Neural cell (in vitro differentiated cells): ENCODE data around the gene ADRA1B. TPM values are rescaled to one million over a fixed set of nuclear protein-coding genes. Genes with fewer than 3 reads are reported as not detected.

Experiments
- H2AFZ ChIP-seq: fragments of 200-600, 300-800 bp; sonication (generic), shearing (Covaris generic); 2 replicates; pipeline ENCODE4 v1.6.0; 2014; ENCODE audit warnings: low read depth, mild to moderate bottlenecking, antibody characterized with exemption, low read length, moderate library complexity
- H3F3A ChIP-seq: fragments of 200-600 bp; shearing (Covaris generic); 2 replicates; pipeline ENCODE4 v1.6.1; 2016; ENCODE audit warnings: mild to moderate bottlenecking, moderate library complexity, mixed read lengths, antibody characterized with exemption, low read length; ENCODE audit not compliant: insufficient read depth, poor library complexity, severe bottlenecking
- H3K27ac ChIP-seq: fragments of 200-600, 300-800 bp; sonication (generic), shearing (Covaris generic); 2 replicates; pipeline ENCODE4 v1.5.1; 2014; ENCODE audit warnings: mild to moderate bottlenecking, low read length, moderate library complexity
- H3K27me3 ChIP-seq: fragments of 300-800, 200-600 bp; sonication (generic), shearing (Covaris generic); 2 replicates; pipeline ENCODE4 v1.6.0; 2014; ENCODE audit warnings: mild to moderate bottlenecking, low read depth, low read length, moderate library complexity; ENCODE audit not compliant: insufficient read depth
- H3K36me3 ChIP-seq: fragments of 300-800, 200-600 bp; sonication (generic), shearing (Covaris generic); 2 replicates; pipeline ENCODE4 v1.5.1; 2014; ENCODE audit warnings: mild to moderate bottlenecking, antibody characterized with exemption, low read length, moderate library complexity; ENCODE audit not compliant: insufficient read depth
- H3K4me2 ChIP-seq: fragments of 300-800, 200-600 bp; sonication (generic), shearing (Covaris generic); 2 replicates; pipeline ENCODE4 v1.6.0; 2014; ENCODE audit warnings: mild to moderate bottlenecking, low read length
- H3K4me3 ChIP-seq: fragments of 300-800, 200-600 bp; sonication (generic), shearing (Covaris generic); 2 replicates; pipeline ENCODE4 v1.5.1; 2014; ENCODE audit warnings: mild to moderate bottlenecking, low read length, moderate library complexity
- H3K79me2 ChIP-seq: fragments of 200-600 bp; shearing (Covaris generic); replicated peaks from 2 replicates; pipeline ENCODE4 v1.6.0; 2014; ENCODE audit warnings: mild to moderate bottlenecking, low read length, moderate library complexity; ENCODE audit not compliant: insufficient read depth
- H3K9ac ChIP-seq: fragments of 300-800, 200-600 bp; sonication (generic), shearing (Covaris generic); 2 replicates; pipeline ENCODE4 v1.6.1; 2016; ENCODE audit warnings: mild to moderate bottlenecking, low read length, mixed read lengths
- H3K9me2 ChIP-seq: fragments of 200-600 bp; shearing (Covaris generic); 2 replicates; pipeline ENCODE4 v1.6.1; 2016; ENCODE audit warnings: mild to moderate bottlenecking, low read length, mixed read lengths; ENCODE audit not compliant: insufficient read depth
- H3K9me3 ChIP-seq: fragments of 200-600, 300-800 bp; sonication (generic), shearing (Covaris generic); 2 replicates; pipeline ENCODE4 v1.6.1; 2016; ENCODE audit warnings: mild to moderate bottlenecking, mixed run types, low read length, moderate library complexity, mixed read lengths
- H4K20me1 ChIP-seq: fragments of 200-600 bp; shearing (Covaris generic); 2 replicates; pipeline ENCODE4 v1.6.1; 2016; ENCODE audit warnings: mild to moderate bottlenecking, mixed run types; ENCODE audit not compliant: insufficient read depth
- EP300 ChIP-seq: fragments of 450-650 bp; conservative IDR thresholded peaks from 2 replicates; pipeline ENCODE4 v1.6.1; 2014; ENCODE audit warnings: antibody characterized with exemption, mild to moderate bottlenecking, moderate library complexity; ENCODE audit not compliant: poor library complexity, severe bottlenecking
- EZH2 ChIP-seq: fragments of 200-600, 300-800 bp; shearing (Covaris generic), sonication (generic); IDR thresholded peaks from 2 replicates; pipeline ENCODE4 v1.6.1; 2014; ENCODE audit warnings: antibody characterized with exemption, low read length, borderline replicate concordance, mild to moderate bottlenecking; ENCODE audit not compliant: insufficient read depth, poor library complexity, severe bottlenecking
- MXI1 ChIP-seq: fragments of 450-650 bp; conservative IDR thresholded peaks from 2 replicates; pipeline ENCODE4 v1.6.1; 2014; ENCODE audit warnings: antibody characterized with exemption, mild to moderate bottlenecking; ENCODE audit not compliant: poor library complexity, severe bottlenecking
- POLR2AphosphoS5 ChIP-seq: IDR thresholded peaks from 2 replicates; pipeline ENCODE4 v1.6.1; 2012
- RAD21 ChIP-seq: fragments of 450-650 bp; conservative IDR thresholded peaks from 2 replicates; pipeline ENCODE4 v1.6.1; 2014; ENCODE audit warnings: antibody characterized with exemption, mild to moderate bottlenecking, moderate library complexity
- SMC3 ChIP-seq: fragments of 450-650 bp; conservative IDR thresholded peaks from 2 replicates; pipeline ENCODE4 v1.6.1; 2014; ENCODE audit warnings: antibody characterized with exemption, mild to moderate bottlenecking, moderate library complexity; ENCODE audit not compliant: poor library complexity
- TAF1 ChIP-seq: IDR thresholded peaks from 2 replicates; pipeline ENCODE4 v1.6.1; 2012; ENCODE audit warnings: low read depth
- polyA plus RNA-seq: library from polyadenylated mRNA; depleted of rRNA; stranded (reverse); fragments of >200 nt; gene quantifications from 2 replicates; pipeline ENCODE4 v1.2.3, GENCODE V29; 2014
- TF ChIP-seq, protein P1 (sequence below): IDR thresholded peaks from 2 replicates; pipeline ENCODE4 v1.6.1; 2012; ENCODE audit warnings: borderline replicate concordance
- TF ChIP-seq, protein P2 (sequence below): fragments of 450-650 bp; IDR thresholded peaks from 2 replicates; pipeline ENCODE4 v1.5.1; 2014; ENCODE audit warnings: antibody characterized with exemption, mild to moderate bottlenecking, moderate library complexity; ENCODE audit not compliant: poor library complexity, severe bottlenecking

Gene ADRA1B
- polyA plus RNA-seq, 1 donor from 2014 or later, result 1.1 TPM

DNA sequence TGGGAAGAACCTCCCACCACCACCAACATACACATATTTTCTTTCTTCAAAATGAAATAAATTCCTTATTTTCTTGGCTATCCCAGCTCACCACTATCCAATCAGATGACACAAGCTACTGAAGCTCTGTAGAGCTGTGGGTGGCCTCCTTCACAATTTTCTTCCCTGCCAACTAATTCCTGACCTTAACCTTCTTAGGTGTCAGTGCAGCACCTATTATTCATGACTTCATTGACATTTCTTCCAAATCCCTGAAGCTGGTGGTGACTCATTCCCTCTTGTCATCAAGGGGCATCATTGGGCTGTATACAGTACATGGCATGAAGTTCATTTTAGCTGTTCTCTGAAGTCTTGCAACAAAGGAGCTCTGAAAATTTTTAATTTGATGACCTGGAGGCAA is 42.0 kb upstream of the ADRA1B start:
- Histone ChIP-seq H4K20me1 (no peaks in the 10 kb centered on the region), H3F3A (no peaks in the 10 kb centered on the region), H3K9me2 (no peaks in the 10 kb centered on the region), H3K9ac (no peak overlapping the region), H3K4me3 (no peak overlapping the region), H3K9me3 (no peaks in the 10 kb centered on the region), H3K79me2 (no peaks in the 10 kb centered on the region), H3K36me3 (no peaks in the 10 kb centered on the region), H3K27me3 (no peaks in the 10 kb centered on the region), H3K27ac (no peak overlapping the region), H2AFZ (no peak overlapping the region), H3K4me2 (no peak overlapping the region)
- TF ChIP-seq POLR2AphosphoS5 (no peak), RAD21 (no peak), TAF1 (no peak), EP300 (no peak), EZH2 (no peak), SMC3 (no peak), MXI1 (no peak)
- TF ChIP-seq, protein P1, sequence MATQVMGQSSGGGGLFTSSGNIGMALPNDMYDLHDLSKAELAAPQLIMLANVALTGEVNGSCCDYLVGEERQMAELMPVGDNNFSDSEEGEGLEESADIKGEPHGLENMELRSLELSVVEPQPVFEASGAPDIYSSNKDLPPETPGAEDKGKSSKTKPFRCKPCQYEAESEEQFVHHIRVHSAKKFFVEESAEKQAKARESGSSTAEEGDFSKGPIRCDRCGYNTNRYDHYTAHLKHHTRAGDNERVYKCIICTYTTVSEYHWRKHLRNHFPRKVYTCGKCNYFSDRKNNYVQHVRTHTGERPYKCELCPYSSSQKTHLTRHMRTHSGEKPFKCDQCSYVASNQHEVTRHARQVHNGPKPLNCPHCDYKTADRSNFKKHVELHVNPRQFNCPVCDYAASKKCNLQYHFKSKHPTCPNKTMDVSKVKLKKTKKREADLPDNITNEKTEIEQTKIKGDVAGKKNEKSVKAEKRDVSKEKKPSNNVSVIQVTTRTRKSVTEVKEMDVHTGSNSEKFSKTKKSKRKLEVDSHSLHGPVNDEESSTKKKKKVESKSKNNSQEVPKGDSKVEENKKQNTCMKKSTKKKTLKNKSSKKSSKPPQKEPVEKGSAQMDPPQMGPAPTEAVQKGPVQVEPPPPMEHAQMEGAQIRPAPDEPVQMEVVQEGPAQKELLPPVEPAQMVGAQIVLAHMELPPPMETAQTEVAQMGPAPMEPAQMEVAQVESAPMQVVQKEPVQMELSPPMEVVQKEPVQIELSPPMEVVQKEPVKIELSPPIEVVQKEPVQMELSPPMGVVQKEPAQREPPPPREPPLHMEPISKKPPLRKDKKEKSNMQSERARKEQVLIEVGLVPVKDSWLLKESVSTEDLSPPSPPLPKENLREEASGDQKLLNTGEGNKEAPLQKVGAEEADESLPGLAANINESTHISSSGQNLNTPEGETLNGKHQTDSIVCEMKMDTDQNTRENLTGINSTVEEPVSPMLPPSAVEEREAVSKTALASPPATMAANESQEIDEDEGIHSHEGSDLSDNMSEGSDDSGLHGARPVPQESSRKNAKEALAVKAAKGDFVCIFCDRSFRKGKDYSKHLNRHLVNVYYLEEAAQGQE, result no peak
- TF ChIP-seq, protein P2, sequence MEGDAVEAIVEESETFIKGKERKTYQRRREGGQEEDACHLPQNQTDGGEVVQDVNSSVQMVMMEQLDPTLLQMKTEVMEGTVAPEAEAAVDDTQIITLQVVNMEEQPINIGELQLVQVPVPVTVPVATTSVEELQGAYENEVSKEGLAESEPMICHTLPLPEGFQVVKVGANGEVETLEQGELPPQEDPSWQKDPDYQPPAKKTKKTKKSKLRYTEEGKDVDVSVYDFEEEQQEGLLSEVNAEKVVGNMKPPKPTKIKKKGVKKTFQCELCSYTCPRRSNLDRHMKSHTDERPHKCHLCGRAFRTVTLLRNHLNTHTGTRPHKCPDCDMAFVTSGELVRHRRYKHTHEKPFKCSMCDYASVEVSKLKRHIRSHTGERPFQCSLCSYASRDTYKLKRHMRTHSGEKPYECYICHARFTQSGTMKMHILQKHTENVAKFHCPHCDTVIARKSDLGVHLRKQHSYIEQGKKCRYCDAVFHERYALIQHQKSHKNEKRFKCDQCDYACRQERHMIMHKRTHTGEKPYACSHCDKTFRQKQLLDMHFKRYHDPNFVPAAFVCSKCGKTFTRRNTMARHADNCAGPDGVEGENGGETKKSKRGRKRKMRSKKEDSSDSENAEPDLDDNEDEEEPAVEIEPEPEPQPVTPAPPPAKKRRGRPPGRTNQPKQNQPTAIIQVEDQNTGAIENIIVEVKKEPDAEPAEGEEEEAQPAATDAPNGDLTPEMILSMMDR, result no peak

DNA sequence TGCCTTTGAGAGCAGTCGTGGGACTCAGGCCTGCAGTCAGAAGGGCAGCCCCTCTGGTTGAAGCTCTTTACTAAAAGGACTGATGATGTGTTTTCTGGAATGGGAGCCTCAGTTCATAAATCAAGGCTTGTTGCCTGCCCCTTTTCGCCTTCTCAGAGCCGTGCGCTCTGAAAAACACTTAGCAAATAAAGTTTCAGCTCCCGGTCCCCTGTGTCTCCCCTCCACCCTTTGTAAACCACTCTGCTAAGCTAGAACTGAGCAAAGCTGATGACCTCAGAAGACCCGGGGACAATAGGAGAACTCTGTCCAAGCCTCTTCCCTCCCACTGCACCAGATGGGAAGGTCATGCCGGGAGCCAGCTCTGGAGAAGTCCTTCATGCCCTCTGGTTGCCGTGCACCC is 39.3 kb upstream of the ADRA1B start:
- Histone ChIP-seq H3K4me2 (no peak overlapping the region), H3K36me3 (no peaks in the 10 kb centered on the region), H3K9ac (no peak overlapping the region), H3K27ac (no peak overlapping the region), H3K27me3 (no peaks in the 10 kb centered on the region), H3K79me2 (no peaks in the 10 kb centered on the region), H3K9me3 (no peaks in the 10 kb centered on the region), H3F3A (no peaks in the 10 kb centered on the region), H3K4me3 (no peak overlapping the region), H3K9me2 (no peaks in the 10 kb centered on the region), H4K20me1 (no peaks in the 10 kb centered on the region), H2AFZ (no peak overlapping the region)
- TF ChIP-seq, protein P2, result no peak
- TF ChIP-seq EZH2 (no peak), TAF1 (no peak)
